Measurements from ENCODE around the gene ASH1L. TPM values are rescaled to one million over a fixed set of nuclear protein-coding genes. Genes with fewer than 3 reads are reported as not detected.

ASH1L gene
- total RNA-seq, 1 experiment from 2014 or later = 36.0 TPM

DNA sequence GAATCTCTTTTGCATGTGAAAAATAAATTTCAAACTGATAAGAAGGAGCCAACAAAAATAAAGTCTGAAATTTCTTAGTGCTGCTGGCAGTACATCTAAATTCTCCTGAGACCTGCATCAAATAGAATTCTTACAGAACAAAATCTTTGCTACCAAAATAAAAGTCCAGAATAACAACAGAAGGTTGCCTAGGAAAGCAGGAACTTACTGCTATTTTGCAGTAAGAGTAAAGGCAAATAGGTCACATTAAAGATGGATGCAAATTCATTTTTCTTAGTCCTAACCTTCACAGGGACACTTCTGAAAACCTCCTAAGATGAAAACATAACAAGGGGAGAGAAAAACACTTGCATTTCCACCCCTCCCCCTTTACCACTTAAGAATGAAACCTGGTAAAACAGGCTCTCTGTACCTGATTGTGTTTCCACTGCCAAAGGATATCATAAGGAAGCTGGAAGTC is 182.9 kb downstream of the ASH1L start:
- no peaks in the 10 kb centered on the region for H3K9me2 ChIP-seq (ENCODE audit: insufficient read depth)
- ChIA-PET CTCF (no interaction called here), POLR2A (ENCODE audit: unreplicated experiment) (interaction anchor here (0.5 to 0.8 kb wide), 4 partner anchors 37 to 436 kb away, joined by 3 to 12 read pairs (median 4); no protein-coding TSS in a partner anchor)
- H3K9me3 ChIP-seq (ENCODE audit: insufficient read depth, low read depth) = no peaks in the 10 kb centered on the region
- peaks cover 7% of the 10 kb centered on the region; the same call in 1 of the 2 replicates for H3F3A ChIP-seq (ENCODE audit: insufficient read depth, low read depth)
- H3K79me2 ChIP-seq (ENCODE audit: low read depth) = no peaks in the 10 kb centered on the region
- TF ChIP-seq EZH2 (IDR thresholded peaks at IDR 0.05; ENCODE audit: low read depth) = no peak
- TF ChIP-seq, protein P1, sequence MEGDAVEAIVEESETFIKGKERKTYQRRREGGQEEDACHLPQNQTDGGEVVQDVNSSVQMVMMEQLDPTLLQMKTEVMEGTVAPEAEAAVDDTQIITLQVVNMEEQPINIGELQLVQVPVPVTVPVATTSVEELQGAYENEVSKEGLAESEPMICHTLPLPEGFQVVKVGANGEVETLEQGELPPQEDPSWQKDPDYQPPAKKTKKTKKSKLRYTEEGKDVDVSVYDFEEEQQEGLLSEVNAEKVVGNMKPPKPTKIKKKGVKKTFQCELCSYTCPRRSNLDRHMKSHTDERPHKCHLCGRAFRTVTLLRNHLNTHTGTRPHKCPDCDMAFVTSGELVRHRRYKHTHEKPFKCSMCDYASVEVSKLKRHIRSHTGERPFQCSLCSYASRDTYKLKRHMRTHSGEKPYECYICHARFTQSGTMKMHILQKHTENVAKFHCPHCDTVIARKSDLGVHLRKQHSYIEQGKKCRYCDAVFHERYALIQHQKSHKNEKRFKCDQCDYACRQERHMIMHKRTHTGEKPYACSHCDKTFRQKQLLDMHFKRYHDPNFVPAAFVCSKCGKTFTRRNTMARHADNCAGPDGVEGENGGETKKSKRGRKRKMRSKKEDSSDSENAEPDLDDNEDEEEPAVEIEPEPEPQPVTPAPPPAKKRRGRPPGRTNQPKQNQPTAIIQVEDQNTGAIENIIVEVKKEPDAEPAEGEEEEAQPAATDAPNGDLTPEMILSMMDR (conservative IDR thresholded peaks at IDR 0.05) = no peak
- intact Hi-C loops (cut with micrococcal nuclease; ENCODE audit: unreplicated experiment) = no loop called here
- H3K27me3 ChIP-seq (ENCODE audit: insufficient read depth, low read depth) = no peaks in the 10 kb centered on the region
- no TSS peak for BruUV-seq (replicated peaks)
- DNase-seq = no peak
- H4K20me1 ChIP-seq (ENCODE audit: insufficient read depth) = no peaks in the 10 kb centered on the region
- no peak overlapping the region for H3K4me2 ChIP-seq
- H3K27ac ChIP-seq = no peak overlapping the region
- H3K36me3 ChIP-seq (ENCODE audit: low read depth) = peaks cover 7% of the 10 kb centered on the region; the same call in 1 of the 2 replicates
- H3K4me3 ChIP-seq = no peak overlapping the region
- no peaks in the 10 kb centered on the region for H3K4me1 ChIP-seq (replicated peaks; ENCODE audit: insufficient read depth)
- no peak overlapping the region for H2AFZ ChIP-seq

DNA sequence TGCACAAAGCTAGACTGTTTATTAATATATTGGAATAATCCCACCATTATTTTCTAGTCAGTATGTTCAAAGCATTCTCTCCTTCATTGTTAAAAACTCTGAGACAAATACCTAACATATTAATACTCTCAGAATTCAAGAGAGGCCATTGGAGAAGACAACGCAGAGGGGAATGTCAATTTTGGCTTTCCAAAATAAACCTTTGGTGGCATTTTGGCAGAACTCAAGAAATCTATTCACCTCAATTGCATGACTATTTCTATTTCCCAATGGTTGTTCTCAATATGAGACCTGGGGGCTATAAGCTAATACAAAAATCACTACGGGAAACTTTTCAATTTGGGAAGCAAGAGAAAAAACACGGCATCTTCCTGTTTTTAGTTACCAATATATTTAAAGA is 183.4 kb downstream of the ASH1L start:
- Histone ChIP-seq H3K4me3 (no peak overlapping the region), H3K79me2 (ENCODE audit: low read depth) (no peaks in the 10 kb centered on the region), H4K20me1 (ENCODE audit: insufficient read depth) (no peaks in the 10 kb centered on the region), H3K27ac (no peak overlapping the region), H3K9me3 (ENCODE audit: insufficient read depth, low read depth) (no peaks in the 10 kb centered on the region), H3K36me3 (ENCODE audit: low read depth) (peaks cover 7% of the 10 kb centered on the region; the same call in 1 of the 2 replicates), H3K4me2 (no peak overlapping the region), H3K27me3 (ENCODE audit: insufficient read depth, low read depth) (no peaks in the 10 kb centered on the region), H3K9me2 (ENCODE audit: insufficient read depth) (no peaks in the 10 kb centered on the region), H3F3A (ENCODE audit: insufficient read depth, low read depth) (peaks cover 7% of the 10 kb centered on the region; the same call in 1 of the 2 replicates), H3K4me1 (replicated peaks; ENCODE audit: insufficient read depth) (no peaks in the 10 kb centered on the region), H2AFZ (no peak overlapping the region)
- intact Hi-C loops (cut with micrococcal nuclease; ENCODE audit: unreplicated experiment) = no loop called here
- no TSS peak for BruUV-seq (replicated peaks)
- POLR2A ChIA-PET (ENCODE audit: unreplicated experiment) = interaction anchor here (0.7 kb wide), 1 partner anchor 437 kb away, joined by 12 read pairs; no protein-coding TSS in a partner anchor
- no peak for TF ChIP-seq EZH2 (IDR thresholded peaks at IDR 0.05; ENCODE audit: low read depth)
- TF ChIP-seq, protein P1 (conservative IDR thresholded peaks at IDR 0.05) = no peak
- DNase-seq = no peak
- CTCF ChIA-PET = no interaction called here

DNA sequence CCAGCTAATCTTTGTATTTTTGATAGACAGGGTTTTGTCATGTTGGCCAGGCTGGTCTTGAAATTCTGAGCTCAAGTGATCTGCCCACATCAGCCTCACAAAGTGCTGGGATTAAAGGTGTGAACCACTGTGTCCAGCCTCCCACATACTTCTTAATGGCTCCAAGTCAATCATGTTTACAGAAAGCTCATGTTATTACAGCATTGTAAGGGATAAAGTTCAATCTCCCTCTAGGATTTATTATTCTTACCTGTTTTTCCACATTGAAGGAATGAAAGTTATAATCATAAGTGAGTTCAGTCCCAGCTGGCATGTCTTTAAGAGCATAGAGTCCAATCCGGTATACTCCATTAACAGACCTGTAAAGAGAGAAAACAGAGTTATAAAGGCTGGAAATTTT is 202.6 kb downstream of the ASH1L start:
- H3F3A ChIP-seq (ENCODE audit: insufficient read depth, low read depth) = no peaks in the 10 kb centered on the region; the same call in 1 of the 2 replicates
- no peak overlapping the region for H3K4me3 ChIP-seq
- H4K20me1 ChIP-seq (ENCODE audit: insufficient read depth) = no peaks in the 10 kb centered on the region; the same call in 1 of the 2 replicates
- DNase-seq = no peak
- H2AFZ ChIP-seq = no peak overlapping the region
- H3K4me2 ChIP-seq = no peak overlapping the region
- no peaks in the 10 kb centered on the region for H3K4me1 ChIP-seq (replicated peaks; ENCODE audit: insufficient read depth)
- H3K36me3 ChIP-seq (ENCODE audit: low read depth) = peaks cover 12% of the 10 kb centered on the region
- POLR2A ChIA-PET (ENCODE audit: unreplicated experiment) = no interaction called here
- no peaks in the 10 kb centered on the region for H3K79me2 ChIP-seq (ENCODE audit: low read depth)
- BruUV-seq (replicated peaks) = no TSS peak
- H3K27ac ChIP-seq = no peak overlapping the region
- no peak for TF ChIP-seq EZH2 (IDR thresholded peaks at IDR 0.05; ENCODE audit: low read depth)
- TF ChIP-seq, protein P1 (conservative IDR thresholded peaks at IDR 0.05) = no peak
- no peaks in the 10 kb centered on the region for H3K27me3 ChIP-seq (ENCODE audit: insufficient read depth, low read depth)
- no peaks in the 10 kb centered on the region for H3K9me2 ChIP-seq (ENCODE audit: insufficient read depth)
- intact Hi-C loops (cut with micrococcal nuclease; ENCODE audit: unreplicated experiment) = loop anchor here (10.0 kb wide), 1 partner anchor 125 kb away; no protein-coding TSS in a partner anchor
- CTCF ChIA-PET = no interaction called here
- no peaks in the 10 kb centered on the region for H3K9me3 ChIP-seq (ENCODE audit: insufficient read depth, low read depth)

Data from PC-9 (cell line).